ENCODE data around the gene SERF1A.
"Not testable (repeated sequence)": the region's sequence is repeated elsewhere in the genome, so short reads cannot be mapped to it uniquely, and the experiment has no call there.

Gene SERF1A

DNA sequence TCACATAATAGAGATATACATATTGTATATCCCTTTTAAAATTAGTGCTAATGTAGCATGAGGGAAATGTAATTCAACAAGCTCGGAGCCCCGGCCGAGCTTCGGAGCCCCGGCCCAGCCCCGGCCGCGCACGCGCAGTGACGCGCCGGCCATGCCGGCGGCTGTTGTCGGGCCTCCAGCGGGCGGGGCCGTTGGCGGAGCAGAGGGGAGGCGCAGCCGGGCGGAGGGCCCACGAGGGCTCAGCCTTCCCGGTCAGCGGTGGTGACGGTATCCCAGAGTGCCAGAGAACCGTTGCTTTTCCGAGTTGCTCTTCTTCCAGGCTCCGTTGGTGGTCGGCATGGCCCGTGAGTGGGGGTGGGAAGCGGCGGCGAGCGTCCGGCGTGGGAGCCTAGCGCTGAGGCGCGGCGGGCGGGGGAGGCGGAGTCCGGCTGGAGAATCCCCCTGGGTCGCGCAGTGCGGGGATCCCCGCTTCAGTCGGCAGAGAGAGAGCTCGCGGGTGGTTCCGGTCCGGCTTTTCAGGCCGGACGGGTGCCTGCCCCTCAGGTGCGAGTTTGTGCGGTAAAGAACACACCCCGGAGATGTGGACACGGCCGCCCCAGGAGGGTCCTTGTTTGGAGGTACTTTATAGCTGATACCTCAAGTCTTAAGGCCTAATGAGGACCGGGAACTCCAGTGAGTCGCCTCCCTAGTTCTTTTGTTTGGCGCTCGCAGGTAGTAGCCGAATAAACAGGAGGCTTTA, at the start of gene SERF1A:
SERF1A (plus strand) TSS at position 137 of the 739 bp plus-strand sequence; CDS start at position 338, 201 bp downstream.
- H3K36me3 ChIP-seq (ENCODE audit: insufficient read depth, low read length); H3K4me1 ChIP-seq (ENCODE audit: control insufficient read depth, insufficient read depth, low read length, unreplicated experiment); H2AFZ ChIP-seq (ENCODE audit: low read length, unreplicated experiment); H3K79me2 ChIP-seq (ENCODE audit: control insufficient read depth, insufficient read depth, low read length, unreplicated experiment); H3K27me3 ChIP-seq (ENCODE audit: insufficient read depth, low read length); H3K27ac ChIP-seq (ENCODE audit: low read depth, low read length); H3K4me3 ChIP-seq (ENCODE audit: low read depth, low read length): not testable (repeated sequence)

DNA sequence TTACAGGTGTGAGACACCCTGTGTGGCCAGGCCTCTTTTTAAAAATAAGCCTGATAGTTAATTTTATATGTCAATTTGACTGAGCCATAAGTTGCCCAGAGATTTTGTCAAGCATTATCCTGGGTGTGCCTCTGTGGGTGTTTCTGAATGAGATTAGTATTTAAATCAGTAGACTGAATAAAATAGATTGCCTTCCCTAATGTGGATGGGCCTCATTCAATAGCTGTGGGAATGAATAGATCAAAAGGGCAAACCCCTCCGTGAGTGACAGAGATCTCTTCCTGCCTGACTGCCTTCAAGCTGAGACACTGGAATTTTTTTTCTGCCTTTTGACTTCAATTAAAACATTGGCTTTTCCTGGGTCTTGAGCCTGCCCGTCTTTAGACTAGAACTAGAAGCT, 33.7 kb upstream of the SERF1A start:
- H3K27me3 ChIP-seq (ENCODE audit: insufficient read depth, low read length); H3K4me3 ChIP-seq (ENCODE audit: low read depth, low read length); H3K27ac ChIP-seq (ENCODE audit: low read depth, low read length); H3K79me2 ChIP-seq (ENCODE audit: control insufficient read depth, insufficient read depth, low read length, unreplicated experiment); H3K4me1 ChIP-seq (ENCODE audit: control insufficient read depth, insufficient read depth, low read length, unreplicated experiment); H2AFZ ChIP-seq (ENCODE audit: low read length, unreplicated experiment); H3K36me3 ChIP-seq (ENCODE audit: insufficient read depth, low read length): not testable (repeated sequence)

DNA sequence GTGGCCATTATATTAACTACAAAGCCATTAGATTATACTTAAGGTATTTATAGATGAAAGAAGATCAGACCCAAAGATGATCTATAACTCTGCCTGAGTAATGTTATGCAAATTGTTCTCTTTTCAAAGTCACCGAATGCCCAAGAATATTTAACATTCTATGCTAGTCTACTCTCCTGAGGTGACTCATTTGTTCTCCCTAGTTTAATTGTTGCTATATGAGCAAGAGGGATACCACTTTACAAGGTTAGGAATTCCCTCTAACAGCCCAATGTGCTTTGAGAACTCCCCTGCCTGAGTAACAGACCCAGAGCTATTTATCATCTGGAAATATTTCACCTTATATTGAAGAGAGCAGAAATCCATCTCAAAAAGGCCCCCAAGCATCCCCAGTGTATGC, 29.8 kb upstream of the SERF1A start:
- not testable (repeated sequence) for H3K27me3 ChIP-seq (ENCODE audit: insufficient read depth, low read length)

GRCh38 chr5:70896076-70896475, 4.4 kb upstream of the SERF1A start:
- H3K36me3 ChIP-seq (ENCODE audit: insufficient read depth, low read length); H3K4me3 ChIP-seq (ENCODE audit: low read depth, low read length); H2AFZ ChIP-seq (ENCODE audit: low read length, unreplicated experiment); H3K4me1 ChIP-seq (ENCODE audit: control insufficient read depth, insufficient read depth, low read length, unreplicated experiment); H3K27ac ChIP-seq (ENCODE audit: low read depth, low read length); H3K27me3 ChIP-seq (ENCODE audit: insufficient read depth, low read length); H3K79me2 ChIP-seq (ENCODE audit: control insufficient read depth, insufficient read depth, low read length, unreplicated experiment): not testable (repeated sequence)

More for the DNA sequence above, 29.8 kb upstream of the SERF1A start:
- not testable (repeated sequence) for H3K4me1 ChIP-seq (ENCODE audit: control insufficient read depth, insufficient read depth, low read length, unreplicated experiment); H3K79me2 ChIP-seq (ENCODE audit: control insufficient read depth, insufficient read depth, low read length, unreplicated experiment); H3K4me3 ChIP-seq (ENCODE audit: low read depth, low read length); H3K27ac ChIP-seq (ENCODE audit: low read depth, low read length); H2AFZ ChIP-seq (ENCODE audit: low read length, unreplicated experiment); H3K36me3 ChIP-seq (ENCODE audit: insufficient read depth, low read length)

GRCh38 chr5:70901272-70901571, 753 bp downstream of the SERF1A start:
- H3K36me3 ChIP-seq (ENCODE audit: insufficient read depth, low read length); H3K27ac ChIP-seq (ENCODE audit: low read depth, low read length); H3K4me3 ChIP-seq (ENCODE audit: low read depth, low read length); H3K79me2 ChIP-seq (ENCODE audit: control insufficient read depth, insufficient read depth, low read length, unreplicated experiment); H2AFZ ChIP-seq (ENCODE audit: low read length, unreplicated experiment); H3K4me1 ChIP-seq (ENCODE audit: control insufficient read depth, insufficient read depth, low read length, unreplicated experiment); H3K27me3 ChIP-seq (ENCODE audit: insufficient read depth, low read length): not testable (repeated sequence)

DNA sequence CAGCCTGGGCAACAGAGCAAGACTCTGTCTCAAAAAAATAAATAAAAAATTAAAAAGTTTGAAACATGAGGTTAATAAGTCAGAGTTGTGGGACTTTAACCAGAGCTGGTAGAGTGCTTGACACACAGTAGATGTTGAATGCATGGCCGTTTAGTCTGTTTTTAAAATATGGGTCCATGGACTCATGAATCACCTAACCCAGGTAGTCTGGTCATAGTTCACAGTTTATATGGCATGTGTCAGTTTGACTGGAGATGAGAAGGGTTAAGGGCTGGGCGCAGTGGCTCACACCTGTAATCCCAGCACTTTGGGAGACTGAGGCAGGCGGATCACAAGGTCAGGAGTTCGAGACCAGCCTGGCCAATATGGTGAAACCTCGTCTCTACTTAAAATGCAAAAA, 6.2 kb downstream of the SERF1A start:
- not testable (repeated sequence) for H3K4me1 ChIP-seq (ENCODE audit: control insufficient read depth, insufficient read depth, low read length, unreplicated experiment); H3K27me3 ChIP-seq (ENCODE audit: insufficient read depth, low read length); H3K4me3 ChIP-seq (ENCODE audit: low read depth, low read length); H3K79me2 ChIP-seq (ENCODE audit: control insufficient read depth, insufficient read depth, low read length, unreplicated experiment); H3K36me3 ChIP-seq (ENCODE audit: insufficient read depth, low read length); H3K27ac ChIP-seq (ENCODE audit: low read depth, low read length); H2AFZ ChIP-seq (ENCODE audit: low read length, unreplicated experiment)

- H3K27ac ChIP-seq (ENCODE audit: low read depth, low read length); H3K36me3 ChIP-seq (ENCODE audit: insufficient read depth, low read length); H3K4me3 ChIP-seq (ENCODE audit: low read depth, low read length); H2AFZ ChIP-seq (ENCODE audit: low read length, unreplicated experiment); H3K79me2 ChIP-seq (ENCODE audit: control insufficient read depth, insufficient read depth, low read length, unreplicated experiment); H3K4me1 ChIP-seq (ENCODE audit: control insufficient read depth, insufficient read depth, low read length, unreplicated experiment); H3K27me3 ChIP-seq (ENCODE audit: insufficient read depth, low read length): not testable (repeated sequence)
Observed at GRCh38 chr5:70916829-70917228, 16.4 kb downstream of the SERF1A start.

GRCh38 chr5:70925211-70925562, 24.7 kb downstream of the SERF1A start:
- not testable (repeated sequence) for H3K79me2 ChIP-seq (ENCODE audit: control insufficient read depth, insufficient read depth, low read length, unreplicated experiment); H3K36me3 ChIP-seq (ENCODE audit: insufficient read depth, low read length)

DNA sequence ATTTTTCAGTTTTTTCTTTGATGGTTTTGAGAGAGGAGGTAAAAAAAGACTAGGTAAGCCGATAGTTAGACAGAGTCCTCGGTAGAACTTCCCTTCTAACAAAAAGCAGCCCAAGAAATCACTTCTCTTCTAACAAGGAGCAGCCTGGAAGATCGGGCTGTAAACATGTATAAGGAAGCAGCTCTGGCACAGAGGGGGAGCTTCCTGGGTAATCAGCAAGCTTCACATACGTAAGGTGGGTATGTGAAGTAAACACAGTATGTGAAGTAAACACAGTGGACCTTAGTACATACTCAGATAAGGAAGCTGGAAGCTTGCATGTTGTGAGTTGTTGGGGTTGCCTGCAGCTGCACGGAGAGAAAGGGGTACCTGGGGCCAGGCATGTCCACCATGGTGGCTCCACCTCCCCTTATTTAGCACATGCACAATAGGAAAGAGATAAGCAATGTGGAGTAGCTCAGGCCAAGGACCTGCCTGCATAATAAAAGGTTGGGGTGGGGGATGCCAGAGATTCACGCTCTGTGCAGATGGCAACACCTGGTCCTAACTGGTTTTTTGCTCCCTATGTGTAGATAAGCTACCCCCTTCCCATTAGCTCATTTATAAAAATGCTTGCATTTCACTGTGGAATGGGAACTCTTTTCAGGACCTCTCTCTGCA, 31.4 kb downstream of the SERF1A start:
- H3K4me1 ChIP-seq (ENCODE audit: control insufficient read depth, insufficient read depth, low read length, unreplicated experiment); H3K27me3 ChIP-seq (ENCODE audit: insufficient read depth, low read length); H2AFZ ChIP-seq (ENCODE audit: low read length, unreplicated experiment); H3K27ac ChIP-seq (ENCODE audit: low read depth, low read length); H3K36me3 ChIP-seq (ENCODE audit: insufficient read depth, low read length); H3K79me2 ChIP-seq (ENCODE audit: control insufficient read depth, insufficient read depth, low read length, unreplicated experiment); H3K4me3 ChIP-seq (ENCODE audit: low read depth, low read length): not testable (repeated sequence)

More at GRCh38 chr5:70925211-70925562, 24.7 kb downstream of the SERF1A start:
- not testable (repeated sequence) for H3K4me3 ChIP-seq (ENCODE audit: low read depth, low read length); H3K27me3 ChIP-seq (ENCODE audit: insufficient read depth, low read length); H3K4me1 ChIP-seq (ENCODE audit: control insufficient read depth, insufficient read depth, low read length, unreplicated experiment); H2AFZ ChIP-seq (ENCODE audit: low read length, unreplicated experiment); H3K27ac ChIP-seq (ENCODE audit: low read depth, low read length)

DNA sequence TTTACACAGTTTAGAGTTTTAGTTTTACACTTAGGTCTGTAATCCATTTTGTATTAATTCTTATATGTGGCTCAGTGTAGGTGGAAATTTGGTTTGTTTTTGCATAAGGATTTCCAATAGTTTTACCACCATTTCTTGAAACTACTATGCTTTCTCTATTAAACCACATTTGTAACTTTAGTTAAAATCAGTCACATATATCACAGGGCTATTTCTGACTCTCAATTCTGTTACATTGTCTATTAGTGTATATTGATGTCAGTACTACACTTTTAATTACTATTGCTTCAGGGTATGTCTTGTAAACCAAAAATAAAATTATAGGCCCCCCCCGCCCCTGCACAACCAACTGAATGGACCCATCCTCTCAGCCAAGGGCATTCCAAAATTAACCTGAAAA, 32.1 kb downstream of the SERF1A start:
- H3K36me3 ChIP-seq (ENCODE audit: insufficient read depth, low read length); H3K79me2 ChIP-seq (ENCODE audit: control insufficient read depth, insufficient read depth, low read length, unreplicated experiment); H3K27me3 ChIP-seq (ENCODE audit: insufficient read depth, low read length); H3K4me1 ChIP-seq (ENCODE audit: control insufficient read depth, insufficient read depth, low read length, unreplicated experiment); H3K4me3 ChIP-seq (ENCODE audit: low read depth, low read length); H2AFZ ChIP-seq (ENCODE audit: low read length, unreplicated experiment); H3K27ac ChIP-seq (ENCODE audit: low read depth, low read length): not testable (repeated sequence)

GRCh38 chr5:70953068-70953467, 52.6 kb downstream of the SERF1A start:
- not testable (repeated sequence) for H3K27me3 ChIP-seq (ENCODE audit: insufficient read depth, low read length); H3K36me3 ChIP-seq (ENCODE audit: insufficient read depth, low read length); H3K4me3 ChIP-seq (ENCODE audit: low read depth, low read length); H3K27ac ChIP-seq (ENCODE audit: low read depth, low read length); H3K4me1 ChIP-seq (ENCODE audit: control insufficient read depth, insufficient read depth, low read length, unreplicated experiment); H2AFZ ChIP-seq (ENCODE audit: low read length, unreplicated experiment); H3K79me2 ChIP-seq (ENCODE audit: control insufficient read depth, insufficient read depth, low read length, unreplicated experiment)
